Measurements from ENCODE around the gene LPIN2. TPM values are rescaled to one million over a fixed set of nuclear protein-coding genes. Genes with fewer than 3 reads are reported as not detected.

LPIN2 gene
- total and polyA plus RNA-seq, 2 experiments from 2014 or later = 9.0 to 10.8 TPM

GRCh38 chr18:2976218-2977132 is 36.5 kb downstream of the LPIN2 start (continued):
- TF ChIP-seq, protein P1, sequence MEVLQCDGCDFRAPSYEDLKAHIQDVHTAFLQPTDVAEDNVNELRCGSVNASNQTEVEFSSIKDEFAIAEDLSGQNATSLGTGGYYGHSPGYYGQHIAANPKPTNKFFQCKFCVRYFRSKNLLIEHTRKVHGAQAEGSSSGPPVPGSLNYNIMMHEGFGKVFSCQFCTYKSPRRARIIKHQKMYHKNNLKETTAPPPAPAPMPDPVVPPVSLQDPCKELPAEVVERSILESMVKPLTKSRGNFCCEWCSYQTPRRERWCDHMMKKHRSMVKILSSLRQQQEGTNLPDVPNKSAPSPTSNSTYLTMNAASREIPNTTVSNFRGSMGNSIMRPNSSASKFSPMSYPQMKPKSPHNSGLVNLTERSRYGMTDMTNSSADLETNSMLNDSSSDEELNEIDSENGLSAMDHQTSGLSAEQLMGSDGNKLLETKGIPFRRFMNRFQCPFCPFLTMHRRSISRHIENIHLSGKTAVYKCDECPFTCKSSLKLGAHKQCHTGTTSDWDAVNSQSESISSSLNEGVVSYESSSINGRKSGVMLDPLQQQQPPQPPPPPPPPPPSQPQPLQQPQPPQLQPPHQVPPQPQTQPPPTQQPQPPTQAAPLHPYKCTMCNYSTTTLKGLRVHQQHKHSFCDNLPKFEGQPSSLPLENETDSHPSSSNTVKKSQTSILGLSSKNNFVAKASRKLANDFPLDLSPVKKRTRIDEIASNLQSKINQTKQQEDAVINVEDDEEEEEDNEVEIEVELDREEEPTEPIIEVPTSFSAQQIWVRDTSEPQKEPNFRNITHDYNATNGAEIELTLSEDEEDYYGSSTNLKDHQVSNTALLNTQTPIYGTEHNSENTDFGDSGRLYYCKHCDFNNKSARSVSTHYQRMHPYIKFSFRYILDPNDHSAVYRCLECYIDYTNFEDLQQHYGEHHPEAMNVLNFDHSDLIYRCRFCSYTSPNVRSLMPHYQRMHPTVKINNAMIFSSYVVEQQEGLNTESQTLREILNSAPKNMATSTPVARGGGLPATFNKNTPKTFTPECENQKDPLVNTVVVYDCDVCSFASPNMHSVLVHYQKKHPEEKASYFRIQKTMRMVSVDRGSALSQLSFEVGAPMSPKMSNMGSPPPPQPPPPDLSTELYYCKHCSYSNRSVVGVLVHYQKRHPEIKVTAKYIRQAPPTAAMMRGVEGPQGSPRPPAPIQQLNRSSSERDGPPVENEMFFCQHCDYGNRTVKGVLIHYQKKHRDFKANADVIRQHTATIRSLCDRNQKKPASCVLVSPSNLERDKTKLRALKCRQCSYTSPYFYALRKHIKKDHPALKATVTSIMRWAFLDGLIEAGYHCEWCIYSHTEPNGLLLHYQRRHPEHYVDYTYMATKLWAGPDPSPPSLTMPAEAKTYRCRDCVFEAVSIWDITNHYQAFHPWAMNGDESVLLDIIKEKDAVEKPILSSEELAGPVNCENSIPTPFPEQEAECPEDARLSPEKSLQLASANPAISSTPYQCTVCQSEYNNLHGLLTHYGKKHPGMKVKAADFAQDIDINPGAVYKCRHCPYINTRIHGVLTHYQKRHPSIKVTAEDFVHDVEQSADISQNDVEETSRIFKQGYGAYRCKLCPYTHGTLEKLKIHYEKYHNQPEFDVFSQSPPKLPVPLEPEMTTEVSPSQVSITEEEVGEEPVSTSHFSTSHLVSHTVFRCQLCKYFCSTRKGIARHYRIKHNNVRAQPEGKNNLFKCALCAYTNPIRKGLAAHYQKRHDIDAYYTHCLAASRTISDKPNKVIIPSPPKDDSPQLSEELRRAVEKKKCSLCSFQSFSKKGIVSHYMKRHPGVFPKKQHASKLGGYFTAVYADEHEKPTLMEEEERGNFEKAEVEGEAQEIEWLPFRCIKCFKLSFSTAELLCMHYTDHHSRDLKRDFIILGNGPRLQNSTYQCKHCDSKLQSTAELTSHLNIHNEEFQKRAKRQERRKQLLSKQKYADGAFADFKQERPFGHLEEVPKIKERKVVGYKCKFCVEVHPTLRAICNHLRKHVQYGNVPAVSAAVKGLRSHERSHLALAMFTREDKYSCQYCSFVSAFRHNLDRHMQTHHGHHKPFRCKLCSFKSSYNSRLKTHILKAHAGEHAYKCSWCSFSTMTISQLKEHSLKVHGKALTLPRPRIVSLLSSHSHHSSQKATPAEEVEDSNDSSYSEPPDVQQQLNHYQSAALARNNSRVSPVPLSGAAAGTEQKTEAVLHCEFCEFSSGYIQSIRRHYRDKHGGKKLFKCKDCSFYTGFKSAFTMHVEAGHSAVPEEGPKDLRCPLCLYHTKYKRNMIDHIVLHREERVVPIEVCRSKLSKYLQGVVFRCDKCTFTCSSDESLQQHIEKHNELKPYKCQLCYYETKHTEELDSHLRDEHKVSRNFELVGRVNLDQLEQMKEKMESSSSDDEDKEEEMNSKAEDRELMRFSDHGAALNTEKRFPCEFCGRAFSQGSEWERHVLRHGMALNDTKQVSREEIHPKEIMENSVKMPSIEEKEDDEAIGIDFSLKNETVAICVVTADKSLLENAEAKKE (CRISPR knock-in tag; IDR thresholded peaks at IDR 0.05) = no peak
- no peak for TF ChIP-seq CTCF (conservative IDR thresholded peaks at IDR 0.05; ENCODE audit: low read depth in 2 of 2)

- Histone ChIP-seq H3K27me3 (ENCODE audit: insufficient read depth) (no peaks in the 10 kb centered on the region), H3F3A (replicated peaks; ENCODE audit: low read depth) (no peaks in the 10 kb centered on the region), H3K4me1 (ENCODE audit: insufficient read depth) (no peaks in the 10 kb centered on the region), H3K4me2 (no peak overlapping the region), H3K79me2 (replicated peaks; ENCODE audit: insufficient read depth) (peaks cover 43% of the 10 kb centered on the region), H4K20me1 (replicated peaks; ENCODE audit: insufficient read depth) (no peaks in the 10 kb centered on the region), H3K36me3 (ENCODE audit: insufficient read depth) (no peaks in the 10 kb centered on the region), H3K4me3 (no peak overlapping the region), H3K27ac (ENCODE audit: low read depth) (no peak overlapping the region), H2AFZ (no peak overlapping the region), H3K9me2 (ENCODE audit: insufficient read depth) (no peaks in the 10 kb centered on the region)
- Mint-ChIP-seq H3K4me3 (no peak overlapping the region), H3K4me1 (peaks cover 10% of the 10 kb centered on the region; the same call in 2 of the 3 replicates), H3K9me3 (no peaks in the 10 kb centered on the region), H3K27me3 (ENCODE audit: insufficient read depth, low read depth, poor library complexity) (no peaks in the 10 kb centered on the region), H3K27ac (peak overlapping the region; percentile 88), H3K36me3 (ENCODE audit: low read depth) (no peaks in the 10 kb centered on the region)
- DNase-seq (ENCODE audit: low spot score) (no peak), ATAC-seq (peak; percentile 29; the same call in 1 of the 3 replicates)
- TF ChIP-seq JUNB (IDR thresholded peaks at IDR 0.05; ENCODE audit: unreplicated experiment) = no peak
- no peak for TF ChIP-seq ZNF114 (CRISPR knock-in tag; IDR thresholded peaks at IDR 0.05)
- TF ChIP-seq, protein P1 (CRISPR knock-in tag; IDR thresholded peaks at IDR 0.05) = no peak
- TF ChIP-seq EZH2phosphoT487 (IDR thresholded peaks at IDR 0.05; ENCODE audit: unreplicated experiment) = no peak
Measured at GRCh38 chr18:2974731-2975130, 38.2 kb downstream of the LPIN2 start.
